ENCODE data around the gene SERPINB12.

Gene SERPINB12

DNA sequence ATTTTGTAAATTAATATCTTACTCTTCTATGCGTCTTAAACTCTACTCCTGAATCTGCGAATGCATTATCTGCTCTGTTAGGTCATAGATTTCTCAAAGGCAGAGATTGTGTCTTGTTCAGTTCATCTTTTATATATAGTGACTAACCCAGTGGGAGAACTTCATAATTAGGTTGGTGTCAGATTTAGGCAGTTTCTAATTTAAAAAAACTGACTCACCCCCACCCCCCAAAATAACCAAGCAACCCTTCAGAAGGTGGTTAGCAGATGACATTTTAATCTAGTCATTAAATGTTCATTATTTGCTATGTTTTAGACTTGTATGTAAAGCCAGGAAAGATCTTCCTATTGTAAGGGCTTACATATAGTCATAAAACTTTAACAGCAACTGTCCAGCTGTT lies 10.4 kb downstream of the SERPINB12 start:
- no peak for DNase-seq

DNA sequence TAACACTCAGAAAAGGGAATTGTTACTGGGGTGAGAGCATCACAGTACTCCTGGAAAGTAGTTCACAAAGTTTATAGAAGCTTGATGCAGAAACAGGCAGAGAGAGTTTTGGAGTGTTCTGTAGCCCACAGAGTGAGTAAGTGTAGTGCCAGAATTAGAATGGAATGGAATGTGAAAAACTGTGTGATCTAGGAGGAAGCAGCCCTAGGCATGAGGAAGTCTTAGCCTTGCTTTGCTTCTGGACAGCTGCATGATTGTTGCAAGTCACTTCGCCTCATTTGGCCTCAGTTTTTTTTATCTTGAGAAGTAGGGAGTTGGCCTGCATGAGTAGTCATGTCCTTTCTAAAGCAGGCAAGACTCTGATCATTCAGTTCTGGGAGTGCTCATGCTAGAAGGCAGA lies 10.9 kb downstream of the SERPINB12 start:
- DNase-seq: no peak

DNA sequence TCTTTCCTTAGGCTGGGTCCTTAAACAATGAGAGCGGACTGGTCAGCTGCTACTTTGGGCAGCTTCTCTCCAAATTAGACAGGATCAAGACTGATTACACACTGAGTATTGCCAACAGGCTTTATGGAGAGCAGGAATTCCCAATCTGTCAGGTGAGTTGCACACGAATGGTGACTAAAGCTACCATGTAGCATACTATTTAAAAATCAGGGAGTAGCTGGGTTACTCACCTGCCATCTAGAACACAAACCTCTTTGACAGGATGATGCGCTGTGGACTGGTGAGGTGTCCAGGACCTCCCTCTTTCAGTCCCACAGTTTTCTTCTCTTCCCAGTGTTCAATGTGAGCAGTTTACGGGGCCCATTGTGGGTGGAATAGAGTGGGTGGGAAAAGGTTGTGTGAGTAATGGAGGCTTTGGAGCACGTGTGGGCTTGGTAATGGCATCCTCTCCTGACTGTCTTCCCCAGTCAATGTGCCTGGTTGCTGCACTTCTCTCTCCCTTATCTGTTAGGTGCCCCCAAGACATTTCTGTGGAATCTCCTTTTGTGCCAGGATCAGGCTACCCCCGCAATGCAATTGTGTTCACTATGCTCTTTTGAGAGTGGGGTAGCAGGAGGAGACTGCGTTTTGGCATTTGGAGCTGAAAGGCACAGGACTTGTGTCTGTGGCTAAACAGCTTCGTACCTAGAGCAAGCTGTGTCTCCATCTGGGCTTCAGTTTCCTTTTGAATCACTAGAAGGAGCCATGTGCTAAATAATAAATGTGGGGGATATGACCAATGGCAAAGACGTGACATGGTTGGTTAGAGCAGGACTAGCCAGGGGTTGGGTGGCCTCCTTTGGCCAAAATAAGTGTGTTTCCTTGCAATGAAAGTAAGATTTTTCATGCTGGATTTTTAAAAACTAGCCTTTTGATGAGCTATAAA lies 17.7 kb downstream of the SERPINB12 start:
- DNase-seq: no peak

DNA sequence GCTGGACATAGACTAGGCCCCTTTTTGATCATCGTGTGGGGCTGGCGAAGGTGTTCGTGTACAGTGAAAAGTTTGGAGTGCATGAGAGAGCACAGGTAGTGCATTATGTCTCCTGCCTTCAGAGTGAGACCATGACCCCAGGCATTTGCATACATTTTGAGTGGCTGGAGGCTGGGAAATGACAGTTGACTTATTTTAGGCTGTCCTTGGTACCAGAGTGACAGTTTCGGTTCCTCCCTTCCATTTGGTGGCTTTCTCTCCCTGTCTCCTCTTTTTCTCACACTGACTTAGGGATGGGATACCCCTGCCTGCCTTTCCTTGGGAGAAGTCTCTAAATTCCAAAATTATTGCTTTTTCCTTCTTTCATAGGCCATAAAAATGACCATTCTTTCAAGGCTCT lies 20.1 kb downstream of the SERPINB12 start:
- no peak for DNase-seq

DNA sequence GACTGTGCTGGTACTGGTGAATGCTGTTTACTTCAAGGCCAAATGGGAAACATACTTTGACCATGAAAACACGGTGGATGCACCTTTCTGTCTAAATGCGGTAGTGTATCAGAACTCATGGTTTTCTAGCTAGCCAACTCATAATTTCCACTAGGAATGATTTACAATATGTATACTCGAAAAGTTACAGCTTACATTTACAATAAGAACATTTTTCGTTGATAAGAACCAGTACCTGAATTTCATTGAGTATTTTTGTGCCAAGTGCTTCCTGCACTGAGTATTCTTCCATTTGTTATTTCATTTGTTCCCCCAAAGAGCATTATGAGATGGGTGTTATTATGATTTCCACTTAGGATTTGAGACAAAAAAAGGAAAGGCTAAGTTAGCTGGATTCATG lies 21.9 kb downstream of the SERPINB12 start:
- no peak for DNase-seq

DNA sequence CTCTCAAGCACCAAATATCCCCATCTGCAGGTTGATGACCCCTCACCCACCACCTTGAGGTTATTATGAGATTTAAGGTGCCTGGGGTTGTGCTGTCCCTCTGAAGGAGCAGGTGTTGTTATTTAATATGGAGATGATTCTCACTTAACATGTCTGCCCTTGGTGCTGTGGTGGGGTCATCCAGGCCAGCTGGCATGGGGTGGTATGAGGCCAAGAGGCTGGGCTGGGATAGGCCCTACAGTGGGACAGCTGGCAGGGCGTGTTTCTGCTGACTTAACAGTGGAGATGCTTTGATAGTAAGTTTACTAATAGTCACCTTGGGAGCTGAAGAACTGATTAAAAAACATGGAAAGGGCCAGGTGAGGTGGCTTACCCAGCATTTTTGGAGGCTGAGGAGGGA lies 22.4 kb downstream of the SERPINB12 start:
- DNase-seq: no peak

DNA sequence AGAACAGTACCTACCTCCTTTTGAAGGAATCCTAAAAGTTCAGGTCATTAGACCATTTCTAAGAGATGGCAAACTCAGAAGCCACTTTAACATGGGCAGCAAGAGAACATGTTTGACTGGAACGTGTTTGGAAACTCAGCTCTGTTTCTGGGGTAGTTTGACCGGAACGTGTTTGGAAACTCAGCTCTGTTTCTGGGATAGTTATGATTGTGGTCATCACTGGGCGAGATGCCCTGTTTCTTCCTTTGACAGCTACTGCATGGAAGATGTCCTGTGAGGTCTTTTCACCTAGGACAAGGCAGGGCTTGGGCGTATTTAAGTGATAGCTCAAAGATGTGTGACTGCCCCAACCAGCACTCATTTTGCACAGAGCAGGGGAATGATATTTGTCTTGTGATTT lies 25.1 kb downstream of the SERPINB12 start:
- no peak for DNase-seq

DNA sequence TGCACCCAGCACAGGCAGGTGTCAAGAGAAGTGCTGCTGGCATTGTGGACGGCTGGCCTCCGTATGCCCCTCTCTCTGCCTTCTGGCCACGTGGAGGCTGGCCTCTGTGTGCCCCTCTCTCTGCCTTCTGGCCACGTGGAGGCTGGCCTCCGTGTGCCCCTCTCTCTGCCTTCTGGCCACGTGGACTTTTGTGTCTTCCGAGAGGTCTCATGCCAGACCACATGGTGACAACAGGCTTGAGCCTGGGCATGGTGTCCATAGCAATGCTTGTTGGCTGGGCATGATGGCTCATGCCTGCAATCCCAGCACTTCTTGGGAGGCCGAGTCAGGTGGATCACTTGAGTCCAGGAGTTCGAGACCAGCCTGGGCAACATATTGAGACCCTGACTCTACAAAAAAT lies 25.7 kb downstream of the SERPINB12 start:
- no peak for DNase-seq

DNA sequence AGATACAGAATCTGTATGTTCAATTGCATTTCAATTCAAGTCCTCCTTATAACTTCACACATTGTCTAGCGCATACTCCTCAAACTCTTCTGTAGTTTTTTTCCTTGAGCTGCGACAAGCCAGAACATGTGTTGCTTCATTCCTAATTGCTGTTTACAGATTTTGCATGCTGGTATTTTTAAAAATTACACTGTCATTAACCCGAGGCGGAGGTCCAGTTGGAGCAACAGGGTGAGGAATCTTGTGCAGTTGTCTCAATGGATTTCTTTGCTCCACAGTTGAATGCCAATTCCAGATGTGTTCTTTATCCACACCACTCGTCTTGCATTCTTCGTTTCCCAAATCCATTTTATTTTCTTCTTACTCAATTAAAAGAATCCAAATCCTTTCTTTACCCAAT lies 28.6 kb downstream of the SERPINB12 start:
- no peak for DNase-seq

DNA sequence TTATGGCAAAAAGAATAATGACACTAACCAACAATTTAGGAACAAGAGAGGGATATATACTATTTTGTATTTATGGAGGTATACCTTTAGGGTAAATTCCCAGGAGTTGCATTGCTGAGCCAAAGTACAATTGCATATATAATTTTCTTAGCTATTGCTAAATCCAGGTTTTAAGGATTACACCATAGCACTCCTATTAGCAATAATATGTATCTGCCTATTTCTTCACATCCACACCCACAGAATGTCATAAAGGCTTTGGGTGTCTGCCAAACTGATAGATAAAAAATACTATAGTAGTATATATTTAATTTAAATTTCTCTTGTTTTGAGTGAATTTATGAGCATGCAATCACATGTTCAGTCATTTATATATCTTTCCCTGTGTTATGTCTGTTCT lies 33.5 kb downstream of the SERPINB12 start:
- no peak for DNase-seq

DNA sequence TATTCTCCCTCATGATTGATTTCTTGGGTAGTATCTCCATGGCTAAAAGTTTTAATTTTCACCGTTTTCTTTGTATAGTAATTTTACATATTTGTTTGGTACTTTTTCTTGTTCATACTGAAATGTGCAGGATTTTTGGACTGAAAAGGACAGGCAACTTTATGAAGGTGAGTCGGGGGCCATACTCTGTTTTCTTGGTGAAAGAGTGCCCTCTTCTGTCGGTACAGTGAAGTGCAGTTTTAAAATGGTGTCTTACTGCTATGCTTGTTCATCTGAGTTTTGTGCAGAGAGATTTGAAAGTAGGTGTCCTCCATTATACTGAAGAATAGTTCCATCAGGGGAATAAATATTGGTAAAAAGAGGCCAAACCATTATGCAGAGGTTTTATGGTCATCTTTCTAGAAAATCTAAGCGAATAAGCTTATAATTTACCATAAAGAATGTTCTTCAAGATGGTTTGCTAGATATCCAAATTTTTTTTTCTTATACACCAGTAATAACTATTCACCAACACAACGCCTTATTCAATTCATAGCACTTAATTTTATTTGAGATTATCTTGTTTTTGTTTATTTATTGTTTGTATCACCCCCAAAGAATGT lies 36.3 kb downstream of the SERPINB12 start:
- DNase-seq: no peak

DNA sequence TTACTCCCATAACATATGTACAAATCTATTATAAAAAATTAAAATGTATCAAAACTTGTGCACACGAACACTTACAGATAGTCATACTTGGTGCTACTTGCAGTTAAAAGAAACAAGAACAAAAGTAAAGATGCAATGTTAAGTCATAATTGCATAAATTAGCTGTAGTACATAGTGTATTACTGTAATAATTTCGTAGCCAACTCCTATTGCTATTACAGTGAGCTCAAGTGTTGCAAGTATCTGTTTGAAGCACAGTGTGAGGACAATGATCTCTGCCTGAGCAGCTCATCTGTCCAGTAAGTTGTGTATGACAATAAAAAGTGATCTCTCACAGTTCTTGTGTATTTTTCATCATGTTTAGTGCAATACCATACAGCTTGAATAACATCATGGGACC lies 37.4 kb downstream of the SERPINB12 start:
- no peak for DNase-seq

DNA sequence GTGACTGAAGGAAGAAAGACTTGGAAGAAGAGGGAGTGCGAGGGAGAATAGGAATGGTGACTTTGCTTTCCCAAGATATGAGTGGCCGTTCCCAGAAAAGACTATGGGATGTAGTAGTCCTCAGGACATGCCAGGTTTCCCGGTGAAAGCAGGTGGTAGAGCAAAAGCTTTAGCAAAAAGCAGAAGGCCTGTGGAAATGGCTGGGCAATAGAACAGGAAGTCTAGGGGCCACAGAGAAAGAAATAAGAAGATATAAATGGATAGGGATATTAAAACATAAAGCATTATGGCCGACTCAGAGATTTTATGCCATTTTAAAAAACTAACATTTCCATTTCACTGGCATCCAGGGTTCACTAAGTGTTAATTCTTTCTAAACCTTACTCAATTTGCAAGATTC lies 43.8 kb downstream of the SERPINB12 start:
- DNase-seq: no peak

DNA sequence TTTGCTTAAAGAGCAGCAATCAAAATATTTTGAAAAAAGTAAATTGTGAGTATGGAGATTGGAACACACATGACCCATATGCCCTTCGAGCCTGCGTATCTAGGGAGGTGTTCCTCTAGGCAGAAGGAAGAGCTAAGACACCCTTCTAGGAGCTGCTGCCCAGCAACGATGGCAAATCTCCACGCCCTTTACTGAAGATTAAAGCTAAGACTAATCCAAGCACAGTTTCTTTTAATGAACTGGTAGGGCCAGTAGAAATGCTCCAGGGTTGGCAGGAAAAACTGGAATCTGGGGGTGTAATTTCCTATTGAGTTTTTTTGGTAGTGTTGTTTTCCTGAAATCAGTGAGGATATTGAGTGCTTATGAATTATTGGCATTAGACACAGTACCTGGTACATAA lies 44.3 kb downstream of the SERPINB12 start:
- no peak for DNase-seq

DNA sequence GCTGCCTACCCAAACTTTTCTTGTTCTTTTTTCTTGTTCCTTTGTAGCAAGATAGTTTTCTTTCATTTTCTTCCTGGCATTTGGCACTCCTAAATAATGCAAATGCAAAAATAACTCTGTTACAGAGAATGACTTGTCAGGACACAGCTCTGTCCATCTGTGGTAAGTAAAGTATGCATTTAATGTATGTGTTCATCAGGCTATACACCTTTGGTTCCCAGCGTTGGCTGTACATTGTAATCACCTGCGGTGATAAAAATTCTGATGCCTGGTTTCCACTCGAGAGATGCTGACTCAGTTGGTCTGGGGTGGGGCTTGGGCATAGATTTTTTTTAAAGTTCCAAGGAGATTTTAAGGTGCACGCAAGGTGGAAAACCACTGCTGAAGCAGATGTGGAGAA lies 44.8 kb downstream of the SERPINB12 start, which contains the start of gene SERPINB13:
Gene SERPINB13 (plus strand): TSS at position 378 of the 400 bp plus-strand sequence. CDS start 1,325 bp downstream, outside the sequence.
- DNase-seq: no peak

DNA sequence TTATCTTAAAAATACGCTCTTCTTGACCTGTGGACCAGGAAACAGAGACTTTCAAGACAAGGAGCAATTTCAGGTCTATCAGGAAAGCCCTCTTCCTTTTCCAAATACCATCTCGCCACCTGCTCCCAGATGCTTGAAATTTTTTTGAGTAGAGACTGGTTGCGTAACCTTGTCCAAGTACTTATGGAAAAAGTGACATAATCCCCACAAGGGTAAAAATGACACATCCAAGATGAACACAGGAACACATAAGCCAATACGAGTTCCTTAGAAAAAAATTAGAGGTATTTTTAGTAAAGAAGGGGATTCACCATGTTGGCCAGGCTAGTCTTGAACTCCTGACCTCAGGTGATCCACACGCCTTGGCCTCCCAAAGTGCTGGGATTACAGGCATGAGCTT lies 46.7 kb downstream of the SERPINB12 start:
- DNase-seq: no peak

DNA sequence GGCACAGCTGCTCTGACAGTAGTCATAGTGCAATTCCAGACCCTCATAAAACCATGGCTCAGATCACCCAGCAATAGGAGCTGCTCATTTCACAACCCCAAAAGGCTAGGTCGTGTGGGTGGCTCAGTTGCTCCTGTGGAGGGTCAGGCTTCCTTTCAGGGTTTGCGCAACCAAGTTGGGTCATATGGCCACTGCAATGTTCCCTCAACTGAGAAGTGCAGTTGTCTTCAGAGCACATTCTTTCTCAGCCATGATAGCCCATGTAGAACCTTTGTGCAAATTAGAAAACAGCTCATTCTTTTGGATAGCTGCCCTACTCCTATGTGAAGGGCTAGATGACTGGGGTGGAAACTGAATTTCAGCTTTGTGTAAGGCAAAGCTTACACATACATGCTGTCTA lies 48.2 kb downstream of the SERPINB12 start:
- no peak for DNase-seq

DNA sequence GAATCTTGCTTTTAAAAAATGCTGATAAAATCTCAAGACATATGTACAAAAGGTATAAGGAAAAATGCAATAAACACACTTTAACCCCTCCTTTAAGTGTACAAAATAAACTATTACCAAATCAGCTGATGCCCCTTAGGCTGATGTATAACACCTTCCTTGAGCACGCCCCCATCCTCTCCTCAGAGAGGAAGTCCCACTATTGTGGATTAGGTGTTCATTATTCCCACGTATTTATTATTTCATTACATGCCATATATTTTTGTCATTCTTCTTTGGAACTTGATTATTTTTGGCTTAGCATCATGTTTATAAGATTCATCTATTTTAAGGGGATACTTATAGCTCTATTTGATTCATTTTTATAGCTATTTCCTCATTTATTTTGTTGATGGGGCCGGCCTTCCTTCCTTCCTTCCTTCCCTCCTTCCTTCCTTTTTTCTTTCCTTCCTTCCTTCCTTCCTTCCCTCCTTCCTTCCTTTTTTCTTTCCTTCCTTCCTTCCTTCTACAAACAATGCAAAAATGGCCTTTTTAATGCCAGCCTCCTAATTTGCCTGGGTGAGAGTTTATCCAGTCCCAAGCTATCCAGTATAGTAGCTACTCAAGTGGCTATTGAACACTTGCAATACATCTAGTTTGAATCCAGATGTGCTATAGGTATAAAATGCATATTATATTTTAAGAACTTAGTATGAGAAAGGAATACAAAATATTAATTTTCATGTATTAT lies 49.0 kb downstream of the SERPINB12 start:
- no peak for DNase-seq

DNA sequence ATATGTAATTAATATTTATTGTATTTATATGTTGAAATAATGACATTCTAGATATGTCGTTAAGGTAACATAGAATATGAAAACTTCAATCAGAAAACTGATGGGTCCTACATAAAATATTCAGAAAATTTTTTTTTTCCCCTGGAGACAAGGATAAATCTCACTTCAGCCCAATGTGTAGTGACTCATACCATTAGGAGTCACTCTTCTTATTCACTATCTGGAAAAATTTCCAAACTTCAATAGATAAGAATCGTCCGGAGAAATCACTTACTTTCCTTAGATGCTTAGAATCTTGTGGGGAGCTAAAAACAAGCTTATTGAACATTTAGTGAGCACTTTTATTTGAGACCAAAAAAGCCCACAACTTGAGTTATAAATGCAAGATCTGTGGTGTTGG lies 49.6 kb downstream of the SERPINB12 start:
- DNase-seq: no peak

DNA sequence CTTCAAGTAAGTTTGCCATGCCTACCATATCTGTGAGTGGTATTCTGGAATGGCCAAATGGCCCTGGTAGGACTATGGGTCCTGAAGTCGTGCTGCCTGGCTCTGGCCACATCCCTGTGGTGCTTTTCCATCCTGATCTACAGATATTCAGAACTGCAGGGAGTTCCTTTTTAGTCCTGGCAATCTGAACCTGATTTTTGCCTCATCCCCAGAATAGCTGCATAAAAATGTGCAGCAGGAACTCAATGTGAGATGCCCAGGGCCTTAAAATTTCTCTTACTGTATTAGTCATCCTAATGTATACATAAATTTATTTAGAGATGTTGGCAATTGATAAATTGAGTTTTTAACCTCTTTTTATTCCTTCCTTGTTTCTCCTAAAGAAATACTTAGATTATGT lies 50.3 kb downstream of the SERPINB12 start:
- DNase-seq: no peak

DNA sequence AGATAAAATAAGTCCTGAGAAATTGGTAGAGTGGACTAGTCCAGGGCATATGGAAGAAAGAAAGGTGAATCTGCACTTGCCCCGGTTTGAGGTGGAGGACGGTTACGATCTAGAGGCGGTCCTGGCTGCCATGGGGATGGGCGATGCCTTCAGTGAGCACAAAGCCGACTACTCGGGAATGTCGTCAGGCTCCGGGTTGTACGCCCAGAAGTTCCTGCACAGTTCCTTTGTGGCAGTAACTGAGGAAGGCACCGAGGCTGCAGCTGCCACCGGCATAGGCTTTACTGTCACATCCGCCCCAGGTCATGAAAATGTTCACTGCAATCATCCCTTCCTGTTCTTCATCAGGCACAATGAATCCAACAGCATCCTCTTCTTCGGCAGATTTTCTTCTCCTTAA lies 54.8 kb downstream of the SERPINB12 start:
- no peak for DNase-seq

DNA sequence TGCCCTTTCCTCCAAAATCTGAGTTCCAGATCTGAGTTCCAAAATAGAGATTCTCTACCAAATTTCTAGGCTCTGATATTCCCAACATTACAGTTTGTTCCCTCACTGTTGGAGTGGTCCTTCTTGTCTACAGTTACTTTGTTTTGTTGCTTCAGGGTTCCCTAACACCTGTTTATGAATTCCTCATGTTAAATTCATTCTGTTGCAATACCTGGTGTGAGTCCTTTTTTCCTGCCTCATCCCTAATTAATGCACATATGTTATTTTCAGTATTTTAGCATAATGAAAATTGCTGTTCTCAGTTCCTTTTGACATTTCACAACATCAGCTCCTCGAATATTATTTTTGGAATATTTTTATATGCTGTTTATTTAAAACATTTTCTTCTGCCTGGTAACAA lies 61.2 kb downstream of the SERPINB12 start:
- DNase-seq: no peak

DNA sequence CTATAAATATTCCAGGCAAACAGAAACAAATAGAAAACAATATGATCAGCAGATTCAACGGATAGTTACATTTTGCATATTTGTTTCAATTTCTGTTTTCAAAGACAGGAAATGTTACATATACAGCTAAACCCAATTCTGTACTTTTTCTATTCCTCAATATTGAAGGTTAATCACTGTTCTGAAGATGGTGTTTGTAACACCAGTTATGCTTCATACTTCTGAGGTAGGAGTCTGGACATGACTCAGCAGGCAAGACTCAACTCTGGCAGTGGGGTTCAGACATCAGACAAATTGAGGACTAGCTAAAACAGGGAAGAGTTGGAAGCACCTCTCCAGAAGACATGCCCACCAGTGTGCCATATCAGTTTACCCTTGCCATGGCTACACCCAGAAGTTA lies 61.6 kb downstream of the SERPINB12 start:
- no peak for DNase-seq
